ENCODE data around the gene PDCD2. TPM values are rescaled to one million over a fixed set of nuclear protein-coding genes. Genes with fewer than 3 reads are reported as not detected.

The PDCD2 gene
- total and polyA plus RNA-seq, 2 donors (not counting 1 experiment from before 2014, with no cell fraction given): 50.0 to 64.5 TPM

DNA sequence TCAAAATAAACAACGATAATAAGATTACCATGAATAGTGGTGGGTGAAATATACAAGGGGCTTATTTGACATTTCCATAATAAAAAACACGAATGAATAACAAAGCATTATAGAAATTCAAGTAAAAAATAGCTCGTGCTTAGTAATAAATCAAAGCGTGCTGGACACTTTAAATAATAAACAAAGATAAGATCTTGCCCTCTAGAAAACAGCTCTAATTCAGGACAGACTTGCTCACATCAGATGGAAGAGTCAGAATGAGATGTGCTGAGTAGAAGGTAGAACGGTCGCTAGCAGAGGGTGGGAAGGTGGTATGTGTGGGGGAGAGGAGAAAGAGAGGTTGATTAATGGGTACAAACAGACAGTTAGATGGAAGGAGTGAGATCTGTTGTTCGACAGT is 58.6 kb downstream of the PDCD2 start:
- Histone ChIP-seq H3K4me3 (ENCODE audit: control extremely low read depth in 1 of 5, extremely low read depth in 1 of 5, insufficient read depth in 1 of 5, low read depth in 2 of 5, low read length in 4 of 5) (no peak overlapping the region), H3K79me2 (ENCODE audit: control insufficient read depth, insufficient read depth, low read length) (no peaks in the 10 kb centered on the region), H4K20me1 (ENCODE audit: control insufficient read depth, insufficient read depth, low read length, poor library complexity, severe bottlenecking) (no peaks in the 10 kb centered on the region), H3K27ac (ENCODE audit: low read length in 2 of 2) (no peak overlapping the region), H3K27me3 (replicated peaks in 1 of 4; ENCODE audit: control extremely low read depth in 1 of 4, control insufficient read depth in 3 of 4, insufficient read depth in 4 of 4, low read length in 3 of 4) (peaks cover 0 to 4% (median 0%) of the 10 kb centered on the region in 4 experiments), H3K4me2 (replicated peaks; ENCODE audit: low read depth, low read length, poor library complexity, severe bottlenecking) (no peak overlapping the region), H2AFZ (ENCODE audit: insufficient read depth, low read depth, low read length, poor library complexity, severe bottlenecking) (no peak overlapping the region), H3K4me1 (ENCODE audit: control insufficient read depth in 2 of 2, insufficient read depth in 2 of 2, low read length in 2 of 2) (no peaks in the 10 kb centered on the region), H3K36me3 (replicated peaks in 1 of 2; ENCODE audit: control extremely low read depth in 1 of 2, control insufficient read depth in 1 of 2, extremely low read depth in 1 of 2, insufficient read depth in 2 of 2, low read length in 1 of 2) (no peaks in the 10 kb centered on the region), H3K9me3 (ENCODE audit: control extremely low read depth in 1 of 3, control insufficient read depth in 2 of 3, insufficient read depth in 1 of 3, low read length in 2 of 3) (no peaks in the 10 kb centered on the region), H3K9ac (ENCODE audit: low read length) (no peak overlapping the region)
- TF ChIP-seq EZH2 (IDR thresholded peaks at IDR 0.05; ENCODE audit: borderline replicate concordance, insufficient read depth, low read depth, low read length, poor library complexity, severe bottlenecking): no peak
- TF ChIP-seq, protein P1, sequence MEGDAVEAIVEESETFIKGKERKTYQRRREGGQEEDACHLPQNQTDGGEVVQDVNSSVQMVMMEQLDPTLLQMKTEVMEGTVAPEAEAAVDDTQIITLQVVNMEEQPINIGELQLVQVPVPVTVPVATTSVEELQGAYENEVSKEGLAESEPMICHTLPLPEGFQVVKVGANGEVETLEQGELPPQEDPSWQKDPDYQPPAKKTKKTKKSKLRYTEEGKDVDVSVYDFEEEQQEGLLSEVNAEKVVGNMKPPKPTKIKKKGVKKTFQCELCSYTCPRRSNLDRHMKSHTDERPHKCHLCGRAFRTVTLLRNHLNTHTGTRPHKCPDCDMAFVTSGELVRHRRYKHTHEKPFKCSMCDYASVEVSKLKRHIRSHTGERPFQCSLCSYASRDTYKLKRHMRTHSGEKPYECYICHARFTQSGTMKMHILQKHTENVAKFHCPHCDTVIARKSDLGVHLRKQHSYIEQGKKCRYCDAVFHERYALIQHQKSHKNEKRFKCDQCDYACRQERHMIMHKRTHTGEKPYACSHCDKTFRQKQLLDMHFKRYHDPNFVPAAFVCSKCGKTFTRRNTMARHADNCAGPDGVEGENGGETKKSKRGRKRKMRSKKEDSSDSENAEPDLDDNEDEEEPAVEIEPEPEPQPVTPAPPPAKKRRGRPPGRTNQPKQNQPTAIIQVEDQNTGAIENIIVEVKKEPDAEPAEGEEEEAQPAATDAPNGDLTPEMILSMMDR (IDR thresholded peaks at IDR 0.05): no peak
- ATAC-seq (ENCODE audit: low read depth): no peak
- intact Hi-C loops (cut with micrococcal nuclease): no loop called here
- POLR2A ChIA-PET: no interaction called here
- CTCF ChIA-PET: interaction anchor here (0.8 to 1.3 kb wide), 2 partner anchors 9 to 12 kb away, joined by 3 to 4 read pairs; no protein-coding TSS in a partner anchor
- H3K27ac Mint-ChIP-seq: no peak overlapping the region
- no peaks in the 10 kb centered on the region for H3K4me1 Mint-ChIP-seq
- H3K27me3 Mint-ChIP-seq: peaks cover 6% of the 10 kb centered on the region
- WGBS (ENCODE audit: insufficient coverage): 93% methylated on average over 2 of the region's 7 CpGs
- H3K4me3 Mint-ChIP-seq: no peak overlapping the region
- no peak for DNase-seq
- no peaks in the 10 kb centered on the region for H3K9me3 Mint-ChIP-seq (ENCODE audit: insufficient read depth)

Other genes with a start within 250 kb of the PDCD2 start
- gene PSMB1, start 31.3 kb downstream of the PDCD2 start, total RNA-seq: 92.4 and 94.3 TPM in 2 replicates
- 118 and 134 TPM in 2 replicates for gene PSMB1, start 31.3 kb downstream of the PDCD2 start, polyA plus RNA-seq
- gene TBP, start 30.3 kb downstream of the PDCD2 start, total RNA-seq: 24.7 and 29.5 TPM in 2 replicates
- 21.0 and 28.3 TPM in 2 replicates for gene TBP, start 30.3 kb downstream of the PDCD2 start, polyA plus RNA-seq